T-cell (primary cell): ENCODE measurements around the gene GOLGA2. TPM values are rescaled to one million over a fixed set of nuclear protein-coding genes. Genes with fewer than 3 reads are reported as not detected.

Source experiments
- ATAC-seq, 4 experiments: fragments of 200-7000 bp in 3 of 4; fragments of 150-1000 bp in 1 of 4; cut with Tn5 transposase; replicated peaks in 1 of 4; 1 replicate in 3 of 4; 2 replicates in 1 of 4; pipeline ENCODE4 v1.10.0; 2021; ENCODE audit warnings: moderate library complexity in 3 of 4, mild to moderate bottlenecking in 2 of 4, moderate number of reproducible peaks in 1 of 4
- CTCF ChIA-PET, 2 donors: fragments of 300-600 bp; sonication (Branson Sonifier 250); formaldehyde crosslinking; loops; one replicate each; lab custom pipeline; 2022; ENCODE audit warnings: antibody characterized with exemption in 2 of 2; lab: Charles Lee
- POLR2A ChIA-PET, 2 donors: fragments of 300-600 bp; sonication (Branson Sonifier 250); formaldehyde crosslinking; loops; one replicate each; lab custom pipeline; 2022; ENCODE audit warnings: antibody characterized with exemption in 2 of 2; lab: Charles Lee
- DNase-seq, 35 experiments: peaks; one replicate each; pipeline versions ENCODE4 v3.0.0 to v3.0.0-alpha.2; 2013 to 2023
- H3K27ac ChIP-seq: one replicate; pipeline ENCODE4 v1.5.1; 2013; ENCODE audit warnings: low read length
- H3K27me3 ChIP-seq, 2 experiments: replicated peaks in 1 of 2; 1 replicate in 1 of 2; 2 replicates in 1 of 2; pipeline versions ENCODE4 v1.6.1 to v1.7.0; 2013; ENCODE audit warnings: low read length in 1 of 2, mixed read lengths in 1 of 2; ENCODE audit not compliant: control insufficient read depth in 2 of 2, insufficient read depth in 2 of 2; ENCODE audit errors: extremely low read depth in 1 of 2
- H3K36me3 ChIP-seq, 2 donors: 1 replicate in 1 of 2; 2 replicates in 1 of 2; pipeline versions ENCODE4 v1.6.1 to v1.7.0; 2013; ENCODE audit warnings: low read length in 1 of 2; ENCODE audit not compliant: control insufficient read depth in 2 of 2, insufficient read depth in 1 of 2; ENCODE audit errors: extremely low read depth in 1 of 2
- H3K4me1 ChIP-seq, 2 experiments: 1 replicate in 1 of 2; 2 replicates in 1 of 2; pipeline versions ENCODE4 v1.6.1 to v1.7.0; 2013; ENCODE audit warnings: low read length in 2 of 2, mixed read lengths in 1 of 2; ENCODE audit not compliant: insufficient read depth in 2 of 2, control insufficient read depth in 1 of 2; ENCODE audit errors: extremely low read depth in 1 of 2
- H3K4me3 ChIP-seq, 2 donors: 1 replicate in 1 of 2; 2 replicates in 1 of 2; pipeline versions ENCODE4 v1.5.1 to v1.7.0; 2013; ENCODE audit warnings: mild to moderate bottlenecking in 2 of 2, low read length in 1 of 2, moderate library complexity in 1 of 2; ENCODE audit not compliant: control insufficient read depth in 1 of 2; ENCODE audit errors: extremely low read depth in 1 of 2
- H3K9me3 ChIP-seq: 2 replicates; pipeline ENCODE4 v1.7.0; 2013
- H3K27ac Mint-ChIP-seq, 2 donors: one replicate each; pipeline ENCODE4 v1.8.0; 2020 to 2021; ENCODE audit warnings: mild to moderate bottlenecking in 2 of 2, mixed read lengths in 2 of 2
- H3K27me3 Mint-ChIP-seq, 2 donors: one replicate each; pipeline ENCODE4 v1.8.0; 2021 to 2022; ENCODE audit warnings: mixed read lengths in 2 of 2
- H3K36me3 Mint-ChIP-seq: one replicate; pipeline ENCODE4 v1.8.0; 2021; ENCODE audit warnings: mixed read lengths
- H3K4me1 Mint-ChIP-seq, 3 donors: one replicate each; pipeline ENCODE4 v1.8.0; 2020 to 2022; ENCODE audit warnings: mixed read lengths in 3 of 3, mild to moderate bottlenecking in 1 of 3
- H3K4me3 Mint-ChIP-seq, 3 donors: one replicate each; pipeline ENCODE4 v1.8.0; 2020 to 2022; ENCODE audit warnings: mild to moderate bottlenecking in 3 of 3, mixed read lengths in 3 of 3, moderate library complexity in 3 of 3
- H3K9me3 Mint-ChIP-seq, 3 donors: one replicate each; pipeline ENCODE4 v1.8.0; 2020 to 2022; ENCODE audit warnings: mixed read lengths in 3 of 3
- WGBS: methylation state at CpG from one replicate; pipeline ENCODE4 v1.1.5; 2013; ENCODE audit warnings: missing lambda C conversion rate; ENCODE audit not compliant: insufficient coverage; 5-methylcytosine and 5-hydroxymethylcytosine counted together
- total RNA-seq, 35 experiments: library from RNA in 6 of 35; stranded (reverse) in 6 of 35; fragments of 120-200 nt in 1 of 35; gene quantifications; one replicate each; pipeline versions ENCODE4 v1.2.1 to v1.2.4 and lab custom pipeline; 2013 to 2026

Gene GOLGA2
- total RNA-seq, 5 donors from 2014 or later (not counting 1 experiment from before 2014, with no cell fraction given): 49.6 to 71.3 (median 60.5) TPM

- ATAC-seq (no peak), DNase-seq (no peak)
- POLR2A ChIA-PET: interaction anchor here in 1 of 2 donors (0.6 kb wide), 1 partner anchor 39 kb away, joined by 3 read pairs; no protein-coding TSS in a partner anchor
- H3K9me3 Mint-ChIP-seq: no peaks in the 10 kb centered on the region
- Histone ChIP-seq H3K4me1 (no peaks in the 10 kb centered on the region), H3K27me3 (peaks cover 0 to 9% of the 10 kb centered on the region in 2 experiments), H3K36me3 (no peaks in the 10 kb centered on the region), H3K27ac (no peak overlapping the region), H3K9me3 (no peaks in the 10 kb centered on the region), H3K4me3 (no peak overlapping the region)
- WGBS: no CpG with 5 or more reads among the region's 5 CpGs
- no peaks in the 10 kb centered on the region for H3K36me3 Mint-ChIP-seq
- no peak overlapping the region for H3K27ac Mint-ChIP-seq
- H3K27me3 Mint-ChIP-seq: no peaks in the 10 kb centered on the region
- H3K4me1 Mint-ChIP-seq: no peaks in the 10 kb centered on the region
- H3K4me3 Mint-ChIP-seq: no peak overlapping the region
- CTCF ChIA-PET: no interaction called here
Measured at GRCh38 chr9:128226412-128226801, 49.4 kb downstream of the GOLGA2 start.

DNA sequence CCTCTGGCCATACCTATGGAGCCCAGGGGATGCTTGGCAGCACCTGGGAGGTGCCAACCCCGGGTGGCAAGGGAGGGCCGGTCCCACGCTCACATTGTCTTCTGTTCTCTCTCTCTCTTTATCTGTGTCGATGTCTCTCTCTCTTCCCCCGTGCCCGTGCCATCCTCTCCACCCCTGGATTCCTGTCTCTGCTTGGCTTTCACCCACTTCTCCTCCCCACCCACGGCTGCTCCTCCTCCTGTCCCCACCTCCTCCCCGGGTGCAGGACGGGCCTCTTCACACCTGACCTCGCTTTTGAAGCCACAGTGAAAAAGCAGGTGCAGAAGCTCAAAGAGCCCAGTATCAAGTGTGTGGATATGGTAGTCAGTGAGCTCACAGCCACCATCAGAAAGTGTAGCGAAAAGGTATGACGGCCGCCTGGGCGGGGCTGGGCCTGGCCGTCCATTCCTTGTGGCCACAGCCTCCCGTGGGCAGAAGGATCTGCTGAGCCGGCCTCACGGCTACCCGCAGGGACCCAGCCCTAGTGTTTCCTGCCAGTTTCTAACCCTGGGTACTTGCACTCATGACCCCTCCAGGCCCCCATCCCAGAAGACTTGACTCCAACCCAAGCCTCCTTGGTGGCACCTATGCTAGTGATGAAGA, 49.9 kb downstream of the GOLGA2 start:
- no peak overlapping the region for H3K27ac Mint-ChIP-seq
- peaks cover 0 to 9% of the 10 kb centered on the region in 2 experiments for H3K27me3 ChIP-seq
- ChIA-PET POLR2A (interaction anchor here in 1 of 2 donors (0.6 kb wide), 1 partner anchor 39 kb away, joined by 3 read pairs; no protein-coding TSS in a partner anchor), CTCF (no interaction called here)
- WGBS: 81% methylated on average over 13 of the region's 19 CpGs
- DNase-seq: no peak
- no peak overlapping the region for H3K4me3 ChIP-seq
- no peaks in the 10 kb centered on the region for H3K36me3 Mint-ChIP-seq
- no peak overlapping the region for H3K4me3 Mint-ChIP-seq
- ATAC-seq: no peak
- H3K27ac ChIP-seq: no peak overlapping the region
- H3K9me3 ChIP-seq: no peaks in the 10 kb centered on the region
- H3K36me3 ChIP-seq: no peaks in the 10 kb centered on the region
- H3K4me1 ChIP-seq: no peaks in the 10 kb centered on the region
- H3K4me1 Mint-ChIP-seq: peaks cover 0 to 2% (median 0%) of the 10 kb centered on the region in 3 donors
- no peaks in the 10 kb centered on the region for H3K9me3 Mint-ChIP-seq
- H3K27me3 Mint-ChIP-seq: no peaks in the 10 kb centered on the region

DNA sequence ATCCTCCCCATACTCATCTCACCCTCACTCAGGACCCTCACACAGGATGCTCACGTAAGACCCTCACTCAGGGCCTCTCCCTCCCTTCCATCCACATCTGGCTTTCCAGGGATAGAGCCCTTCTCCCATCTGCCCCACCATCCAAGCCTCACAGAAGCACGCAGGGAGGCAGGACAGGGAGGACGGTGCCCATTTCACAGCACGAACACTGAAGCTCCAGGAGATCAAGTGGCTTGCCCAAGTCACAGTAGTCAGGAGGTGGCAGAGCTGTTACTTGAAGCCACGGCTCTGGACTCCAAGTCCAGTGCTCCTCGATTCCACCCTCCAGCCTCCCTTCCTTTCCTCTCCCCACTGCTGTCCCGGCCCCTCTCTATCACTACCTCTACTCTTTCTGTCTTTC, 50.9 kb downstream of the GOLGA2 start:
- 72% methylated on average over 6 of the region's 7 CpGs for WGBS
- peaks cover 0 to 5% (median 0%) of the 10 kb centered on the region in 3 donors for H3K4me1 Mint-ChIP-seq
- Histone ChIP-seq H3K27ac (no peak overlapping the region), H3K4me3 (no peak overlapping the region), H3K36me3 (no peaks in the 10 kb centered on the region), H3K9me3 (no peaks in the 10 kb centered on the region), H3K27me3 (peaks cover 0 to 9% of the 10 kb centered on the region in 2 experiments), H3K4me1 (no peaks in the 10 kb centered on the region)
- no peak overlapping the region for H3K27ac Mint-ChIP-seq
- no peaks in the 10 kb centered on the region for H3K36me3 Mint-ChIP-seq
- CTCF ChIA-PET: no interaction called here
- ATAC-seq: no peak
- no peaks in the 10 kb centered on the region for H3K27me3 Mint-ChIP-seq
- no peaks in the 10 kb centered on the region for H3K9me3 Mint-ChIP-seq
- POLR2A ChIA-PET: no interaction called here
- DNase-seq: no peak
- H3K4me3 Mint-ChIP-seq: no peak overlapping the region

DNA sequence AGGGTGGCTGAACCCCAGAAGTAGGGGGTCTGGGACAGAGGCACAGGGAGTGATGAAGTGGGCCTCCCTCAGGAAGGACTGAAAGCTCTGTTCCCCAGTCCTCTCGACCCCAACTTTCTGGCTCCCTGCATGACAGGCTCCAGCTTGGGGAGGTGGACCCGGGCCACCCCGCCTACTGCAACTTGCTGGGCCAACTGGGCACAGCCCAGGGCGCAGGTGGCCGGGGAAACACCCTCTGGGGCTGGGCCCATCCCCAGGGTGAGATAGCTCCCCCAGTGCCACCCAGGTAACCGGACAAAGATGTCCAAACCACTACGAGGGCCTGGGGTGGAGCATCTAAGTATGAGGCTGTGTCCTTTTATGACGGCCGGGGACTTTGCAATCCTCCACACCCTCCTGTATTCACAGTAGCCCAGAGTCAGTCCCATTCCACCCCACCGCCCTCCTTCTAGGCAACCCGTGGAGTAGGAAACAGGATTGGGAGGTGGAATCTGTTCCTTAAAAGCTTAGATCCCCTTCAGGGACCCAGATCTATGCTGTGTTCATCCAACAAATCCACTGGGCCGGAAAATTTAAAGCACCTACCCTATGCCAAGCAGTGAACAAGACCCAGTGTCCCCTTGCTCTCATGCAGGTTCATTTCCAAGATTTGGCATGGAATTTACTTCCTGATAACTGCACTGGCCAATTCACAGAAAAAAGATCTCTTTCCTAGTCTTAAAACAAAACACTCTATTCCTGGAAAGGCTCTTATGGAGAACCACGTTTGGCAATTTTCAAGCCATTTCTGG, 52.7 kb downstream of the GOLGA2 start:
- no peaks in the 10 kb centered on the region for H3K9me3 Mint-ChIP-seq
- ATAC-seq: no peak
- H3K4me1 ChIP-seq: peaks cover 0 to 14% of the 10 kb centered on the region in 2 experiments
- ChIA-PET CTCF (no interaction called here), POLR2A (no interaction called here)
- H3K4me3 Mint-ChIP-seq: no peak overlapping the region
- no peak overlapping the region for H3K27ac Mint-ChIP-seq
- H3K4me1 Mint-ChIP-seq: peaks cover 11 to 14% (median 11%) of the 10 kb centered on the region in 3 donors
- H3K27ac ChIP-seq: no peak overlapping the region
- no peaks in the 10 kb centered on the region for H3K36me3 ChIP-seq
- H3K9me3 ChIP-seq: no peaks in the 10 kb centered on the region
- WGBS: 89% methylated on average over 3 of the region's 13 CpGs
- peaks cover 0 to 9% of the 10 kb centered on the region in 2 experiments for H3K27me3 ChIP-seq
- no peak overlapping the region for H3K4me3 ChIP-seq
- no peaks in the 10 kb centered on the region for H3K36me3 Mint-ChIP-seq
- H3K27me3 Mint-ChIP-seq: no peaks in the 10 kb centered on the region
- DNase-seq: no peak

DNA sequence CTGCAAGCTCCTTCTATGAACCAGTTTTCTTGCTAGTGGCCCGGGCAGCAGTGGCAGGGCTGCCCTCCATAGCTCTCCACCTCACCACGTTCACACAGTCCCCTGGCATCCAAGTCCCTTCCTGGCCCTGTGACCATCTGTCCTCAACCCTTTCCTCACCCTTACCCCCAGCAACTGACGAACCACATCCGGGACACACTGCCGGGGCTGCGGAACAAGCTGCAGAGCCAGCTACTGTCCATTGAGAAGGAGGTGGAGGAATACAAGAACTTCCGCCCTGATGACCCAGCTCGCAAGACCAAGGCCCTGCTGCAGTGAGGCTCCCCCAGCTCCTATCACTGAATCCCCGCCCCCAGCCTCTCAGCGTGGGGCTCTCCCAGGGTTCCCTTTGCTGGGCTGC, 53.8 kb downstream of the GOLGA2 start:
- Mint-ChIP-seq H3K27me3 (no peaks in the 10 kb centered on the region), H3K9me3 (no peaks in the 10 kb centered on the region), H3K4me1 (peaks cover 11 to 17% (median 14%) of the 10 kb centered on the region in 3 donors), H3K27ac (no peak overlapping the region), H3K4me3 (no peak overlapping the region), H3K36me3 (no peaks in the 10 kb centered on the region)
- H3K27ac ChIP-seq: no peak overlapping the region
- ATAC-seq (no peak), DNase-seq (no peak)
- peaks cover 0 to 18% of the 10 kb centered on the region in 2 experiments for H3K4me1 ChIP-seq
- no peak overlapping the region for H3K4me3 ChIP-seq
- H3K27me3 ChIP-seq: peaks cover 0 to 9% of the 10 kb centered on the region in 2 experiments
- ChIA-PET CTCF (no interaction called here), POLR2A (no interaction called here)
- no peaks in the 10 kb centered on the region for H3K9me3 ChIP-seq
- 81% methylated on average over 2 of the region's 10 CpGs for WGBS
- H3K36me3 ChIP-seq: no peaks in the 10 kb centered on the region

DNA sequence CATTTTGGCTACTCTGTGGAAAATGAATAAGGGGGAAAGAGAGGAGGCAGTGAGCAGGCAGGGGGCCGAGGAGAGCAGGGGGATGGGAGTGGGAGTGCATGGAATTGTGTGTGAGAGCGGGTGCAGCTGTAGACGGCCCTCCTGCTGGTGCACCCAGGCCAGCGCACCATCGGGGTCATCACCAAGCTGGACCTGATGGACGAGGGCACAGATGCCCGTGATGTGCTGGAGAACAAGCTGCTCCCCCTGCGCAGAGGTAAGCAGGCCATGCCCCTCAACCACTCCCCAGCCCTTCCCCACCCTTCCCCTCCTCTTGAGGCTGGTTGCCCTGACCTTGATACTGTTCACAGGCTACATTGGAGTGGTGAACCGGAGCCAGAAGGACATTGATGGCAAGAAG, 56.0 kb downstream of the GOLGA2 start:
- Mint-ChIP-seq H3K9me3 (no peaks in the 10 kb centered on the region), H3K4me3 (no peak overlapping the region), H3K36me3 (no peaks in the 10 kb centered on the region), H3K4me1 (peaks cover 13 to 17% (median 14%) of the 10 kb centered on the region in 3 donors), H3K27ac (no peak overlapping the region), H3K27me3 (peaks cover 0 to 2% of the 10 kb centered on the region in 2 donors)
- H3K36me3 ChIP-seq: no peaks in the 10 kb centered on the region
- no peak for DNase-seq
- H3K27ac ChIP-seq: no peak overlapping the region
- POLR2A ChIA-PET: no interaction called here
- H3K9me3 ChIP-seq: no peaks in the 10 kb centered on the region
- peaks cover 0 to 18% of the 10 kb centered on the region in 2 experiments for H3K4me1 ChIP-seq
- CTCF ChIA-PET: interaction anchor here in 1 of 2 donors (0.6 kb wide), 1 partner anchor 142 kb away, joined by 3 read pairs; no protein-coding TSS in a partner anchor
- WGBS: 93% methylated on average over 8 of the region's 9 CpGs
- H3K4me3 ChIP-seq: no peak overlapping the region
- ATAC-seq: no peak
- H3K27me3 ChIP-seq: peaks cover 0 to 15% of the 10 kb centered on the region in 2 experiments
